GM21723 (cell line): ENCODE data around the gene NID2.

Experiments
- ATAC-seq: cut with Tn5 transposase; IDR thresholded peaks from one replicate; pipeline ENCODE4 v1.9.1; 2021; ENCODE audit warnings: mild to moderate bottlenecking, moderate library complexity; ENCODE audit not compliant: unreplicated experiment

NID2 gene

GRCh38 chr14:51960866-51961265, 108.0 kb downstream of the NID2 start:
- no peak for ATAC-seq

- ATAC-seq: no peak
These were observed 108.9 kb downstream of the NID2 start for GRCh38 chr14:51959928-51960327.

- no peak for ATAC-seq
These were observed 110.9 kb downstream of the NID2 start for GRCh38 chr14:51957950-51958349.
